ENCODE measurements around the gene MYO5A. TPM values are rescaled to one million over a fixed set of nuclear protein-coding genes. Genes with fewer than 3 reads are reported as not detected.

MYO5A gene
- total and polyA plus RNA-seq, 8 donors = 2.4 to 11.9 (median 8.1) TPM

- Histone ChIP-seq H3K36me3 (no peaks in the 10 kb centered on the region), H3K27me3 (no peaks in the 10 kb centered on the region), H3K4me1 (no peaks in the 10 kb centered on the region), H3K27ac (no peak overlapping the region), H3K9me3 (no peaks in the 10 kb centered on the region), H3K4me3 (no peak overlapping the region)
- 64 to 70% methylated on average over 3 of the region's 3 CpGs for WGBS, 2 donors
- no peak for ATAC-seq
- FAIRE-seq = no peak
- intact Hi-C loops (cut with DNase I) = no loop called here
- no peak for DNase-seq
- no peak for TF ChIP-seq CTCF (IDR thresholded peaks at IDR 0.05)
Measured at GRCh38 chr15:52394118-52394517, 134.6 kb downstream of the MYO5A start.

GRCh38 chr15:52392008-52392687, 136.5 kb downstream of the MYO5A start:
- FAIRE-seq (no peak), ATAC-seq (no peak), DNase-seq (no peak)
- Histone ChIP-seq H3K36me3 (no peaks in the 10 kb centered on the region), H3K27me3 (no peaks in the 10 kb centered on the region), H3K4me1 (no peaks in the 10 kb centered on the region), H3K9me3 (no peaks in the 10 kb centered on the region), H3K4me3 (no peak overlapping the region), H3K27ac (no peak overlapping the region)
- no peak for TF ChIP-seq CTCF (IDR thresholded peaks at IDR 0.05)
- intact Hi-C loops (cut with DNase I) = no loop called here
- WGBS, 2 donors = 83 to 85% methylated on average over 6 of the region's 6 CpGs

GRCh38 chr15:52391069-52391468, 137.6 kb downstream of the MYO5A start:
- no peaks in the 10 kb centered on the region for H3K4me1 ChIP-seq
- DNase-seq (no peak), FAIRE-seq (no peak), ATAC-seq (no peak)
- H3K4me3 ChIP-seq = no peak overlapping the region
- H3K27me3 ChIP-seq = no peaks in the 10 kb centered on the region
- H3K9me3 ChIP-seq = no peaks in the 10 kb centered on the region
- intact Hi-C loops (cut with DNase I) = no loop called here
- 93 to 97% methylated on average over 4 of the region's 4 CpGs for WGBS, 2 donors
- TF ChIP-seq CTCF (IDR thresholded peaks at IDR 0.05) = no peak
- H3K36me3 ChIP-seq = no peaks in the 10 kb centered on the region
- no peak overlapping the region for H3K27ac ChIP-seq

GRCh38 chr15:52385670-52386069, 143.0 kb downstream of the MYO5A start:
- FAIRE-seq = no peak
- no peaks in the 10 kb centered on the region for H3K4me1 ChIP-seq
- H3K9me3 ChIP-seq = no peaks in the 10 kb centered on the region
- ATAC-seq = no peak
- no peaks in the 10 kb centered on the region for H3K27me3 ChIP-seq
- DNase-seq = no peak
- H3K4me3 ChIP-seq = no peak overlapping the region
- intact Hi-C loops (cut with DNase I) = no loop called here
- no peak overlapping the region for H3K27ac ChIP-seq
- H3K36me3 ChIP-seq = peaks cover 0 to 11% (median 0%) of the 10 kb centered on the region in 3 donors
- TF ChIP-seq CTCF (IDR thresholded peaks at IDR 0.05) = no peak

GRCh38 chr15:52383100-52383588, 145.5 kb downstream of the MYO5A start:
- H3K9me3 ChIP-seq = no peaks in the 10 kb centered on the region
- no peak overlapping the region for H3K27ac ChIP-seq
- intact Hi-C loops (cut with DNase I) = no loop called here
- H3K27me3 ChIP-seq = no peaks in the 10 kb centered on the region
- FAIRE-seq = no peak
- ATAC-seq = no peak
- no peak for DNase-seq
- TF ChIP-seq CTCF (IDR thresholded peaks at IDR 0.05) = no peak
- H3K4me3 ChIP-seq = no peak overlapping the region
- no peaks in the 10 kb centered on the region for H3K4me1 ChIP-seq
- WGBS, 2 donors = 93% methylated on average over 2 of the region's 2 CpGs
- H3K36me3 ChIP-seq = peaks cover 0 to 11% (median 0%) of the 10 kb centered on the region in 3 donors
